HT1080 (cell line): ENCODE measurements around the gene COL4A2. TPM values are rescaled to one million over a fixed set of nuclear protein-coding genes. Genes with fewer than 3 reads are reported as not detected.

Source experiments
- small RNA-seq: library from RNA; depleted of rRNA; stranded (forward); fragments of <200 nt; gene quantifications from one replicate; pipeline ENCODE3, GENCODE V24; 2014
- total RNA-seq: library from RNA; depleted of rRNA; stranded (reverse); fragments of >200 nt; shearing (Covaris generic); gene quantifications from 2 replicates; pipeline ENCODE4 v1.2.3, GENCODE V29; 2014; rRNA removed

Gene COL4A2
- total RNA-seq, 1 experiment from 2014 or later: 219 TPM

Small RNA genes lying within 50 kb of the gene (small RNA-seq; reads per million reads assigned to genes)
- not detected for gene MIR8073

Other genes with a start within 250 kb of the COL4A2 start
- gene COL4A1, start 127 bp upstream of the COL4A2 start, total RNA-seq: 146 and 150 TPM in 2 replicates